Transverse colon (tissue), 4 donors: ENCODE results near the gene UBE2O. TPM values are rescaled to one million over a fixed set of nuclear protein-coding genes. Genes with fewer than 3 reads are reported as not detected.

Source experiments
- DNase-seq: peaks from one replicate; pipeline ENCODE4 v3.0.0-alpha.2; 2019
- H3K27ac ChIP-seq, 4 donors: fragments of 200-600 bp; sonication (generic); 2 replicates each; pipeline ENCODE4 v1.5.1; 2016 to 2018; ENCODE audit warnings: inconsistent platforms in 4 of 4
- H3K27me3 ChIP-seq: fragments of 200-600 bp; sonication (generic); 2 replicates; pipeline ENCODE4 v1.5.1; 2017; ENCODE audit warnings: inconsistent platforms
- H3K36me3 ChIP-seq, 4 donors: fragments of 200-600 bp; sonication (generic); 2 replicates each; pipeline ENCODE4 v1.5.1; 2017 to 2019; ENCODE audit warnings: inconsistent platforms in 4 of 4
- H3K4me1 ChIP-seq, 4 donors: fragments of 200-600 bp; sonication (generic); 2 replicates each; pipeline ENCODE4 v1.5.1; 2017 to 2020; ENCODE audit warnings: inconsistent platforms in 4 of 4
- H3K4me3 ChIP-seq, 4 donors: fragments of 200-600 bp; sonication (generic); 1 replicate in 1 of 4; 2 replicates in 3 of 4; pipeline versions ENCODE4 v1.5.1 to v1.6.1; 2017 to 2019; ENCODE audit warnings: inconsistent platforms in 4 of 4
- H3K9me3 ChIP-seq, 2 donors: fragments of 200-600 bp; sonication (generic); 2 replicates each; pipeline ENCODE4 v1.5.1; 2017 to 2019; ENCODE audit warnings: inconsistent platforms in 2 of 2
- CTCF ChIP-seq, 5 experiments: fragments of 200-600 bp in 3 of 5; fragments of 450-650 bp in 2 of 5; sonication (generic) in 3 of 5; IDR thresholded peaks; 1 replicate in 2 of 5; 2 replicates in 3 of 5; pipeline ENCODE4 v1.5.1; 2016 to 2017; ENCODE audit warnings: antibody characterized with exemption in 5 of 5, inconsistent platforms in 3 of 5, mild to moderate bottlenecking in 2 of 5, moderate library complexity in 1 of 5
- EP300 ChIP-seq: sonication (generic); formaldehyde crosslinking; IDR thresholded peaks from one replicate; pipeline ENCODE4 v1.6.1; 2017; ENCODE audit warnings: antibody characterized with exemption, low read depth
- POLR2A ChIP-seq: fragments of 450-650 bp; IDR thresholded peaks from one replicate; pipeline ENCODE4 v1.6.1; 2016; ENCODE audit warnings: antibody characterized with exemption, mild to moderate bottlenecking, moderate library complexity
- POLR2AphosphoS5 ChIP-seq, 3 donors: sonication (generic); formaldehyde crosslinking; IDR thresholded peaks; one replicate each; pipeline ENCODE4 v1.6.1; 2016; ENCODE audit warnings: antibody characterized with exemption in 3 of 3
- WGBS, 2 donors: methylation state at CpG; one replicate each; pipeline ENCODE4 v1.1.5; 2018; ENCODE audit warnings: low coverage in 1 of 2; 5-methylcytosine and 5-hydroxymethylcytosine counted together
- in situ Hi-C, 4 donors: fragments of 200-750 bp; cut with MboI; loops; one replicate each; pipeline versions ENCODE4 v1.15.0 to v1.15.1; 2017; ENCODE audit warnings: low sequenced_read_pairs in 3 of 4, low pct_ligation_motif_present in 1 of 4, low pct_unique_long_range_greater_than_20kb in 1 of 4
- intact Hi-C: fragments of 100-400 bp; cut with DNase I; formaldehyde crosslinking; loops from one replicate; pipeline ENCODE4 v1.15.1; 2023; ENCODE audit warnings: low total_unique reads
- total RNA-seq, 4 donors: library from RNA; depleted of rRNA; stranded (reverse); fragments of >200 nt; gene quantifications; one replicate each; pipeline ENCODE4 v1.1.0, GENCODE V29; 2016

UBE2O gene
- total RNA-seq, 4 donors from 2014 or later = 9.8 to 28.8 (median 15.9) TPM

DNA sequence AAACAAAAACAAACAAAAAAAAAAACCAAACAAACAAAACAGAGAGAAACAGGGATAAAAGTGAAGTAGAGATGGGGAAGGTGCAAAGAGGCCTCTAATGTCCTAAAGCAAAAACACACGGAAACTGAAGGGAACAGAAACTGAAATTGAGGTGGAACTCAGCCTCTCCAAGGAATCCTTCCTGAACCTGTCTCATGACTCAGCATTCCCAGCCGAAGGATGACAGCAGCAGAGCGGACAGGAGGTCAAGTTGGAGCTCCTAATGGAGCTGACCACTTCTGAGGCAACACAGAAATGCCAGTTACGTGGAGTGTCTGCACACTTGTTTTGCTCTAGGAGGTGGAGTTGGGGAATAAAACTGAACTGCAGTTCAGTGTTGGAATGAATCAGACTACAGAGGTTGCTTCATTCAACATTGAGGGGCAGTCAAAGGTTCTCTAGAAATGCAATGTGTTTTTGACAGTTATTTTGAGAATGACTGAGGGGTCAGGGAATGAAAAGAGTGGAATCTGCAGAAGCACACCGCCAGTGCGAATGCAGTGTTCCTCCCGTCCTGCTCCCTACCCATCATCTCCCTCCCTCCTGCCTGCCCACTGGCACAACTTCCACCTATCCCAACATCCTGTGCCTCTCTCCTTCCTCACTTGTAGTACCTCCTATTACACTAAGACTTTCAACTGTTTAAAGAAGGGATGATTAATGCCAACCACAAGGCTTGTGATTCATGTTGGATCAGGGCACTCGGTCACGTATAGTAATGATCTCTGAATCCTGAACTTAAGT is 6.3 kb downstream of the UBE2O start:
- TF ChIP-seq EP300 (no peak), POLR2AphosphoS5 (IDR thresholded peaks at IDR 0.05) (no peak), CTCF (IDR thresholded peaks at IDR 0.05) (no peak), POLR2A (no peak)
- in situ Hi-C loops = no loop called here
- Histone ChIP-seq H3K27me3 (no peaks in the 10 kb centered on the region), H3K36me3 (no peaks in the 10 kb centered on the region), H3K4me3 (no peak overlapping the region), H3K4me1 (peaks cover 0 to 20% (median 5%) of the 10 kb centered on the region in 4 donors), H3K27ac (no peak overlapping the region), H3K9me3 (no peaks in the 10 kb centered on the region)
- intact Hi-C loops = no loop called here
- no peak for DNase-seq
- WGBS, 2 donors = 71% methylated on average over 6 to 9 of the region's 9 CpGs

- H3K27ac ChIP-seq = no peak overlapping the region
- intact Hi-C loops (no loop called here), in situ Hi-C loops (no loop called here)
- no peak for TF ChIP-seq CTCF (IDR thresholded peaks at IDR 0.05)
- TF ChIP-seq POLR2A = no peak
- TF ChIP-seq EP300 = no peak
- TF ChIP-seq POLR2AphosphoS5 (IDR thresholded peaks at IDR 0.05) = no peak
- 70 to 88% methylated on average over 5 to 10 of the region's 10 CpGs for WGBS, 2 donors
- peaks cover 0 to 12% (median 3%) of the 10 kb centered on the region in 4 donors for H3K4me1 ChIP-seq
- H3K36me3 ChIP-seq = no peaks in the 10 kb centered on the region
- DNase-seq = no peak
- H3K27me3 ChIP-seq = no peaks in the 10 kb centered on the region
- H3K9me3 ChIP-seq = no peaks in the 10 kb centered on the region
- no peak overlapping the region for H3K4me3 ChIP-seq
Observed at GRCh38 chr17:76445697-76446448, 7.1 kb downstream of the UBE2O start.

DNA sequence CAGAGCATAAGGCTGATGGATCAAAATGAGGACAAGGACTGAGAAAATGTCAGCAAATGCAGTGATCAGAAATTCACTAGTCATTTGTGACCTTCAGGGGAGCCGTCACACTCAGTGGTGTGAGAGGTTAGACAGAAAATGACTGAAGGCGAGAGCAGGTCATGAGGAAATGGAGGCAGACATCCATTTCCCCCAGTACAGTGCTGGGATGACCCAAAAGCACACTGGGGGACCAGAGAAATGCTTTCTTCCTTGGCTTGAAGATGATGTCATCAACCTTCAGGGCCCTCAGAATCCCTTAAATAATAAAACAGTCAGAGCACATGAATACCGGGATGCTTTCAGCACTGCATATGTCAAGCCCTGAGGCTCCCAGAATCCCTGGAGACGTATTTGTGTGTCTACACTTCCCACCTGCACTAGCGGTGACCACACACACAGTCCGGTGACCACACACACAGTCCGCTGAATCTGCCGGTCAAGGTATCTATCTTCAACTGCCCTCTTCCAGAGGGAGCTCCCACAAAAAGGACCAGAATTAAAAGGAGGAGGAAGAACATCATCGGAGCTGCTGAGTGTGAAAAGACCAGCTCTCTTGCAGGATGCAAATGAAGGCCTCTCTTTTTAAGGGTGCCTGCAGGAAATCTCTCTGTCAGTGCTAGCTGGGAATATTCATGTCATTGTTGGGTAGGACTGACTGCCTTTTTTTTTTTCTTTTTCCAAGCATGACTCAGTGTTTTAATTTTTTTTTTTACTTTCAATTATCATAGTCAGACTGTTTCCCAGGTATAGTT is 8.2 kb downstream of the UBE2O start:
- no peak for DNase-seq
- Histone ChIP-seq H3K27me3 (no peaks in the 10 kb centered on the region), H3K4me3 (no peak overlapping the region), H3K9me3 (no peaks in the 10 kb centered on the region), H3K27ac (no peak overlapping the region), H3K36me3 (no peaks in the 10 kb centered on the region), H3K4me1 (peaks cover 0 to 11% (median 3%) of the 10 kb centered on the region in 4 donors)
- intact Hi-C loops = no loop called here
- no peak for TF ChIP-seq POLR2AphosphoS5 (IDR thresholded peaks at IDR 0.05)
- TF ChIP-seq CTCF (IDR thresholded peaks at IDR 0.05) = no peak
- TF ChIP-seq POLR2A = no peak
- TF ChIP-seq EP300 = no peak
- in situ Hi-C loops = no loop called here
- 76% methylated on average over 9 of the region's 9 CpGs; no CpG with 5 or more reads in 1 of the 2 donors for WGBS, 2 donors
